A549 treated with GW870086 at 1 μM for 4 hours (cell line): Measurements from ENCODE around the gene TMOD4. TPM values are rescaled to one million over a fixed set of nuclear protein-coding genes. Genes with fewer than 3 reads are reported as not detected.

Experiments used
- total RNA-seq: library from RNA; stranded (reverse); fragments of 200-300 nt; extraction: Qiagen RNA extraction; gene quantifications from 5 replicates; pipeline ENCODE4 v1.2.3, GENCODE V29; 2022; ENCODE audit warnings: low read depth

TMOD4 gene
- total RNA-seq: 0.31 to 0.33 TPM in 2 of 5 replicates, not detected in the others

GRCh38 chr1:151175863-151176262, at the start of gene TMOD4:
TSS of gene TMOD4 (minus strand) at chr1:151175981. CDS start at chr1:151174875, 1,106 bp downstream.

GRCh38 chr1:151198254-151199127, 22.7 kb upstream of the TMOD4 start, which contains the start of gene PIP5K1A:
TSS of gene PIP5K1A (plus strand) at chr1:151198552. CDS start at chr1:151198997, 445 bp downstream.

GRCh38 chr1:151189637-151190445, 14.1 kb upstream of the TMOD4 start, which contains the start of gene VPS72:
TSS of gene VPS72 (minus strand) at chr1:151190197. CDS start at chr1:151190121, 76 bp downstream.

GRCh38 chr1:151165738-151166504, 9.9 kb downstream of the TMOD4 start, which contains the start of the genes LYSMD1 and SCNM1:
TSS of gene LYSMD1 (minus strand) at chr1:151165902. CDS start at chr1:151165258, 644 bp downstream.
TSS of gene SCNM1 (plus strand) at chr1:151166144. CDS start at chr1:151166153, 9 bp downstream.

GRCh38 chr1:151156515-151156819, 19.3 kb downstream of the TMOD4 start, which contains the start of gene TNFAIP8L2:
TSS of gene TNFAIP8L2 (plus strand) at chr1:151156649. CDS start at chr1:151158698, 2,049 bp downstream.

GRCh38 chr1:151146412-151147131, 29.2 kb downstream of the TMOD4 start, which contains the start of gene SEMA6C:
TSS of gene SEMA6C (minus strand) at chr1:151146631. CDS start at chr1:151142621, 4,010 bp downstream.

Other genes starting within 250 kb of the TMOD4 start
- gene SETDB1, start 249.6 kb downstream of the TMOD4 start, total RNA-seq: 18.0 to 24.1 TPM (median 23.2 TPM) in 5 replicates
- gene CERS2, start 201.1 kb downstream of the TMOD4 start, total RNA-seq: 240 to 254 TPM (median 248 TPM) in 5 replicates
- 0.71 to 1.3 TPM (median 0.99 TPM) in 5 replicates for gene ANXA9, start 193.7 kb downstream of the TMOD4 start, total RNA-seq
- 2.6 to 3.6 TPM (median 3.5 TPM) in 5 replicates for gene MINDY1, start 169.1 kb downstream of the TMOD4 start, total RNA-seq
- gene PRUNE1, start 167.5 kb downstream of the TMOD4 start, total RNA-seq: 10.8 to 15.9 TPM (median 14.0 TPM) in 5 replicates
- 0.05 to 0.24 TPM (median 0.12 TPM) in 4 of 5 replicates, not detected in the other for gene BNIPL, start 139.4 kb downstream of the TMOD4 start, total RNA-seq
- gene C1orf56, start 128.2 kb downstream of the TMOD4 start, total RNA-seq: 5.3 to 8.6 TPM (median 6.4 TPM) in 5 replicates
- gene CDC42SE1, start 116.4 kb downstream of the TMOD4 start, total RNA-seq: 83.0 to 88.9 TPM (median 84.7 TPM) in 5 replicates
- gene MLLT11, start 115.6 kb downstream of the TMOD4 start, total RNA-seq: 12.5 to 18.3 TPM (median 17.0 TPM) in 5 replicates
- 2.9 to 3.5 TPM (median 3.0 TPM) in 5 replicates for gene GABPB2, start 105.2 kb downstream of the TMOD4 start, total RNA-seq
- 0.91 to 2.9 TPM (median 1.8 TPM) in 5 replicates for gene SEMA6C, start 29.4 kb downstream of the TMOD4 start, total RNA-seq
- gene TNFAIP8L2, start 19.3 kb downstream of the TMOD4 start, total RNA-seq: not detected in 5 replicates
- 5.1 to 7.7 TPM (median 5.8 TPM) in 5 replicates for gene LYSMD1, start 10.1 kb downstream of the TMOD4 start, total RNA-seq
- 42.4 to 52.8 TPM (median 47.8 TPM) in 5 replicates for gene SCNM1, start 9.8 kb downstream of the TMOD4 start, total RNA-seq
- gene VPS72, start 14.2 kb upstream of the TMOD4 start, total RNA-seq: 42.3 to 58.6 TPM (median 46.7 TPM) in 5 replicates
- gene PIP5K1A, start 22.6 kb upstream of the TMOD4 start, total RNA-seq: 48.7 to 54.3 TPM (median 49.8 TPM) in 5 replicates
- 168 to 195 TPM (median 180 TPM) in 5 replicates for gene PSMD4, start 78.8 kb upstream of the TMOD4 start, total RNA-seq
- 10.8 to 14.8 TPM (median 12.6 TPM) in 5 replicates for gene ZNF687, start 106.3 kb upstream of the TMOD4 start, total RNA-seq
- 23.4 to 27.4 TPM (median 27.0 TPM) in 5 replicates for gene PI4KB, start 151.4 kb upstream of the TMOD4 start, total RNA-seq
- 20.1 to 24.6 TPM (median 23.8 TPM) in 5 replicates for gene RFX5, start 171.3 kb upstream of the TMOD4 start, total RNA-seq
- gene SELENBP1, start 196.7 kb upstream of the TMOD4 start, total RNA-seq: 6.1 to 8.0 TPM (median 6.9 TPM) in 5 replicates
- 379 to 439 TPM (median 422 TPM) in 5 replicates for gene PSMB4, start 223.6 kb upstream of the TMOD4 start, total RNA-seq